CD4-positive, alpha-beta T cell treated with Interleukin-17A for 4 hours (primary cell): ENCODE data around the gene FBXO2.

Source experiments
- DNase-seq: peaks from one replicate; pipeline ENCODE4 v3.0.0-alpha.2; 2020; ENCODE audit warnings: mixed read lengths

The FBXO2 gene

DNA sequence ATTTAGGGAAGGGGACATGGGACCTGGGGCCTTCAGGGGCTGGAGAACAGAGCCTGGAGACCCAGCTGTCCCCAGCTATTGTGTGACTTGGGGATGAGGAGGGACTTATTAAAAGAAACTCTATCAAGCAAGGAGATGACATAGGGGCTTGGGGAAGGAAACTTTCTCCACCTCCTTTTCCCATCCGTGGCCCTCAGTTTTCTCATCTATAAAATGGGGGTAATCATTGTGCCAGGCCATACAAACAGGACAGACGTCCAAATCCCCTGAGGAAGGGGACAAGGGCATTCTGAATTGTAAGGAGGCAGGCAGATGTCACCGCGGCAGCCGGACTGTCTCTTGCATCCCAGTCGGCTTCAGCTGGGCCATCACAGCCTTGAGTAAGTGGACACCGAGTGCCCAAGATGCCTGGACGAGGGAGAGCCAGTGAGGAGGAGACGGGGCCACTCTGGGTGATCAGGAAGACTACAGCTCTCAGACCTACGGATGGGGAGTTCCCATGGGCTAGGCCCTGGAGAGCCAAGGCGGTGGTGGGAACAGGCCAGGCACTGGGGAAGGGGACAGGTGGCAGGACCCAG, 1.9 kb downstream of the FBXO2 start:
- DNase-seq = no peak

DNA sequence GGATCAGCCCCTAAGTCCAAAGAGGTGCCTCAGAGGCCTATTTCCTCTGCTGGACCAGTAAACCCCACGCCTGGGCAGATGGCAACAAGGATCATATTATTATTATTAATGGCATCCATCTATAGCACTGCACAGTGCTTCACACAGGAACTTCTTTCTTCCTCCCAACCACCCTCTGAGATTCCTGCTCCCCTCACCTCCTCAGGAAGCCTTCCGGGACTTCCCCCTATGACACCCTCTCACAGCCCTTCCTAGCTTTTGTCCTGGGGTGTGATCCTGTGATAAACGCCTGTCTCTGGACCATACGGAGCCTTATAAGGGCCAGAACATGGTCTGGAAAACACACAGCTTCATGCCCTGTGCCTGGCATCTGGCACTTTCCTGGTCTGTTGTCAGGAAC, 3.2 kb downstream of the FBXO2 start:
- no peak for DNase-seq

DNA sequence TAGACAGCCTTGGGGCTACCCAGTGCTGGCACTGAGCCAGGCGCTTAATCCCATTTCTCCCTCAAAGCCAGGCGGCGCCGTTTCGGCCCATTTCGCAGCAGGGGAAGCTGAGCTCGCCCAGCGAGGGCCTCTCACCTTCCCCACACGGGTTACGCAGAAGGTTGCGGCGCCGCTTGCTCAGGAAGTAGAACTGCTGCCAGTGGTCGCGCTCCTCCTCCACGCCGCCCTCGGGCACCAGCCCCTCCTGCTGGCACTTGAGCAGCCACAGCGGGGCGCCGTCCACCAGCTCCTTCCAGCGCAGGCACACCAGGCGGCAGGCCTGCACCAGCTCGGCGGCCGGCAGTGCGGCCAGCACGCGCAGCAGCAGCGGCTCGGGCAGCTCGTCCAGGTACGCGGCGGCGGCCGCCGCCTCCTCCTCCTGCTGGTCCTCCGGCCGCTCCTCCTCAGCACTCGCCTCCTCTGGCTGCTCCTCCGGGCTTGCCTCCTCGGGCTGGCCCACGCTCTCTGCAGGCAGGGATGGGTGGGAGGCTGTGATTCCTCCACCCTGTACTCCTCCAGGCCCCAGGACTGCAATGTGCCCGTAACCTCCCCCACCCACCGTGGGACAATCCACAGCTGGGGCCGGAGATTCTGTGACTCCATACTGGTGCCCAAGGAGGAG, 3.8 kb downstream of the FBXO2 start:
- DNase-seq = peak; percentile 82

DNA sequence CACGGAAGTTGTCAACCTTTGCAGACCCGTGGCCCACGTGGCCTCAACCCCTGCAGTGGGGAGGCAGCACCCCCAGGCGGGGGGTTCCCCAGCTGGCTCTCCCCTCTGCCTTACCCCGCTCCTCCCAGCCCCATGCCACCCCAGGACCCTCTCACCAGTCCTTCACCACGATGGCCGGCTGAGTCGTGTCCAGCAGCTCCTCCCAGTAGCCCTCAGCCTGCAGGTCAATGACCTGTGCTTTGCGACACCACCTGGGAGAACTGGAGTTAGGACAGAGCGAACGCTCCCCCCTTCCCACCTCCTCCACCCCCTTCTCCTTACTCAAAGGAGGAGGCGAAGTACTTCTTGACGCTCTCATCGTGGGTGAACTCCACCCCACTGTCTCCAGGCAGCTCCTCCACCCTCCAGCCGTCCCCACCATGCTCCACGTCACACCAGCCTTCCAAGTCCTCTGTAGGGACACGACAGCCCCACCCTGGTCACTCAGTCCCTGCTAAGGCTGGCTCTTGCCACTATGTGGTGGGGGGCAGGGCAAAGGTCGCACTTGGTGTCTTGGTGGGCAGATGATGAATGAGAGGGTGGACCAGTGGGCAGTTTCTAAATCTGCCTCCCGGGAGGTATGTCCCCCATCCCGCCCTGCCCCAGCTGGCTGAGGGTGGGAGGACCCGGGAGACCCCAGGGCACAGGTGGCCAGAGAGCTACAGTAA, 4.5 kb downstream of the FBXO2 start:
- DNase-seq = peak; percentile 18

DNA sequence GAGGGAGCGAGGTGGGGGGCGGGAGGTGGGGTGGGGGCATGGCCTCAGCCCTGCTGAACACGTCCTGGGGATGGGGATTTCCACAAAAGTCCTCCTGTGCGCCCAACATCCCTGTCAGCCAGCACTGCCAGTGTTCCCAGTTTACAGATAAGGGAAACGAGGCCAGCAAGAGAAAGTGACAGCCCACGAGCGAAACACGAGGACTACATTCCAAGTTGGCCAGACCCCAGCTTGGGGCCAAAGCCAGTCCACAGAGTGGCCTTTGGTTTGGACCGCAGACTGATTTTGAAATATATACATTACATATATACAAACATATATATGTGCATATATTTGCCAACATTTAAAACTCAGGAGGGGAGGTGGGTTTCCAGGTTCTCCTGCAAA, 5.0 kb downstream of the FBXO2 start:
- DNase-seq = no peak

DNA sequence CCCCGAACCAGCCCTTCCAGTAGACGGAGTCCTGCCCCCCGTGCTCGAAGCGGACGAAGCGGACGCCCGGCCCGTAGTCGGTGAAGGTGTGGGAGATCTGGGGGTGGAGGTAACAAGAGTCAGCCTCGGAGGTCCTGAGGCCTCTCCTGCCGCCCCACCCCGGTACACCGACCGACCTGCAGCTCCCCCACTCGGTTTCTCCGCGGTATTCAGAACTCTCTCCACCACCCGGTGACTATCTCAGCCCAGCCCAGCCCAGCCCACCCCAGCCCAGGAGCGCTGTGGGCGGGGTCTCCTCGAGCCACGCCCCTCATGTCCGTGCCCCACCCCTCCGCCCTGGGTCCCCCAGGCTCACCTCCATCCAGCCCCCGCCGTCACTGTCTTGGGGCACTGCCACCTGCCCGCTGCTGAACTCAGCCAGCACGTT, 5.5 kb downstream of the FBXO2 start:
- DNase-seq = peak; percentile 66

DNA sequence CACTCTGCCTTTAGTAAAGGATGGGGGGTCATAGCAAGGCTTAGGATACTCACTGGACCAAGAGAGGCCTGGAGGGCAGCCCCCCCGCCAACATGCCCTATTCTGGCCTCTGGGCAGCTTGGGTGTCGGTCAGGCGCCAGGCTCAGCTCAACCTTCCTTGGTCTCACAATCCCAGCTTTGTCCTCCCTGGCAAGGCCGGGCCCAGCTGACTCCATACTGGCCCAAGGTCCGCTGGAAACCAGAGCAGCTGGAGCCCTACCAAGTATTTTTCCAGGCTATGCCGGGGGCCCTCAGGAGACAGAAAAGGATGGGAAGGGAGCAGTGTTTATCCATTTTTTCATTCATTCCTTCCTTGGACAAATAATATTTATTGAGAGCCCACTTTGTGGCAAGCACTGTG, 6.2 kb downstream of the FBXO2 start:
- DNase-seq = no peak

DNA sequence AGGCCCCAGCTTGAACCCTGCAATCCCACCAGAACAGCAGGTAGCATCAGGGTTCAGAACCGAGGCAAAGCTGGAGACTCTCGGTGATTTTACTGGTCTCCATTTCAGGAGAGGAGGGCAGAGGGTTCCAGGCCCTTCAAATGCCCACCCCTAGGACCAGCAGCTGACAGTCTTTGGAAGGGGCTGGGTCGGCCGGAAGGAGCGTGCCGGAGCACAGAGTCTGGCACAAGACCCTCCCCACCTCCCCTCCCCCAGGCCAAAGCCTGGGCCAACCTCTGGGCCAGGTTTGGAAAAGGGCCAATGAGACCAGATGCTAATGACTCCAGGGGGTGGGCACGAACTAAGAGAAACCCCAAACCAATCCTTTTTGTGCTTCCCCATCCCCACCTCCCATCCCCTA, 6.9 kb downstream of the FBXO2 start:
- DNase-seq = no peak

DNA sequence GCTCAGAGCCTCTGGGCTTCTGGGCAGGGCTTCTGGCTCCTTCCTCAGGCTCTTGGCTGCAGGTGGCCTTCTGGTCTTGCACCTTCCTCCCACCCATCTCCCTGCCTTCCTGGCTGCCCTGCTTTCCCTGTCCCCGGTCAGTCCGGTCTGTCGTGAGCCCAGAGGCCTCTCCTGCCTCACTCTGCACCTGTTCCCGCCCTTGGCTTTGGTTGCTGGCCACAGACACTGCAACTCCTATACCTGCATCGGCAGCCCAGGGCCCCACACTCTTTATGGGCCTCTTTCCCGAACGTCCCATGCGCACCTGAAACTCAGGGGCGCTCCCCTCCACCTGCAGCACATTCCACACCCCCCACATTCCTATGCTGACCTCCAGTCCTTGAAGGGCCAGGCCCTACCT, 7.9 kb downstream of the FBXO2 start:
- DNase-seq = no peak

DNA sequence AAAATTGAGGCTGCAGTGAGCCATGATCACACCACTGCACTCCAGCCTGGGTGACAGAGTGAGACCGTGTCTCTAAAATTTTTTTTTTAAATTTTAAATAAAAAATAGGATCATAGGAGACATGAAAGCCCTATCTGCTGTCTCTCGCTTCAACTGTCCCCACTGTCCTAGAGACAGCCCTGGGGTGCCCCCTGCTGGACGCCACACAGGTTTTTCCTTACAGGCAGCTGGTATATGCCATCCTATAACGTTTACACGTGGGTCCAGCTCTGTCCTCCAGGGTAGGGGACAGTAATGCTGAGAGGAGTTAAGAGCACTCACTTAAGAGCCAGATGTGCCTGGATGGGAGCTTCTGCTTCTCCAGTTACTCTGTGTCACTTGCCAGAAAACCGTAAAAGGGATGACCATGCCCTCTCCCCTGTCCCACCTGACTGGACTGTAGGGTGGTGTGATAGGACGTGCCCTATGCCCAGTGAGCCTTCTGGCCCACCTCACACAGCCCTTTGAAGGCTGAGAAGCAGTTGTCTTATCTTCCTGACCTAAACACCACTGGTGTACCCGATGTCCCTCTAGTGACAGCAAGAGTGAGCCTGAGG, 8.5 kb downstream of the FBXO2 start:
- peak; percentile 91 for DNase-seq

DNA sequence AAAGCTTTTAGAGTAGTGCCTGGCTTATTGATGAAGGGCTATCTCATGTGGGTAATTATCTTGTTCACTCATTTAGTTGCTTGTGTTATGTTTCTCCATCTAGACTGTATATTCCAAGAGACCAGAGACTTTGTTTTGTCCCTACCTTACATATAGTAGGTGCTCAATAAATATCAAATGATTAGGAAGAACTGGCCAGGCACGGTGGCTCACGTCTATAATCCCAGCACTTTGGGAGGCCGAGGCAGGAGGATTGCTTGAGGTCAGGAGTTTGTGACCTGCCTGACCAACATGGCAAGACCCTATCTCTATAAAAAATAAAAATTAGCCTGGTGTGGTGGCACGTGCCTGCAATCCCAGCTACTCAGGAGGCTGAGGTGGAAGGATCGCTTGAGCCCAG, 9.0 kb downstream of the FBXO2 start:
- no peak for DNase-seq

DNA sequence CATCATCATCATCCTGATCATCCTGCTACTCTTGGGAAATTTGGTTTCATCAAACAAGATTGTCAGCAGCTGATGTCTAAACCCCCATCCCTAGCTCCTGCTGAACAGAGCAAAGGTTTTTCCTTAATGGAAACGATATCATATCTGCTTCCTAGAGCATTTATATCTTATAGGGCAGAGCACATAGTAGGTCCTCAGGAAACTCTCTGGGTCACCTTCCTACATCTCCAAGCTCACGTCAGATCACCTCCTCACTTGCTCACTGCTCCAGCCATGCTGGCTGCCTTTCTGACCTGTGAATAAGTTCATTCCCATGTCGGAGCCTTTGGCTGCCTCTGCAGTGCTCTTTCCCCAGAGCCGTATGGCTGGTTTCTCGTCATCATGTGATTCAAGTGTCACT, 10.4 kb downstream of the FBXO2 start:
- no peak for DNase-seq

DNA sequence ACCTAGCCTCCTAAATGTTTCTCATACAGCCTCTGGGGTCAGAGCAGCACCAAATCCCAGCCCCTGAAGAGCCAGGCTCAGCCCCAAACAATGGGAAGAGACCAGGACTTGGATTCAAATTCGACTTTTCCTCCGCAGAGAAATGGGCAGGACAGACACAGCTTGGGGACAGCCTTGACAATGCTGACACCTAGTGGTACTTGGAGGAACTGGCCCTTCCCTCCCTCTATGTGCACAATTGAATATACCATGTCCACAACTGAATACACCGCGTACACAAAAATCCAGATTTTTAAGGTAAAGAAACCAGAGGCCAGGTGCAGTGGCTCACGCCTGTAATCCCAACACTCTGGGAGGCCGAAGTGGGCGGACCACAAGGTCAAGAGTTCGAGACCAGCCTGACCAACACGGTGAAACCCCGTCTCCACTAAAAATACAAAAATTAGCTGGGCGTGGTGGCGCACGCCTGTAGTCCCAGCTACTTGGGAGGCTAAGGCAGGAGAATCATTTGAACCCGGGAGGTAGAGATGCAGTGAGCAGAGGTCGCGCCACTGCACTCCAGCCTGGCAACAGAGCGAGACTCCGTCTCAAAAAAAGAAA, 11.7 kb downstream of the FBXO2 start:
- DNase-seq = peak; percentile 78

DNA sequence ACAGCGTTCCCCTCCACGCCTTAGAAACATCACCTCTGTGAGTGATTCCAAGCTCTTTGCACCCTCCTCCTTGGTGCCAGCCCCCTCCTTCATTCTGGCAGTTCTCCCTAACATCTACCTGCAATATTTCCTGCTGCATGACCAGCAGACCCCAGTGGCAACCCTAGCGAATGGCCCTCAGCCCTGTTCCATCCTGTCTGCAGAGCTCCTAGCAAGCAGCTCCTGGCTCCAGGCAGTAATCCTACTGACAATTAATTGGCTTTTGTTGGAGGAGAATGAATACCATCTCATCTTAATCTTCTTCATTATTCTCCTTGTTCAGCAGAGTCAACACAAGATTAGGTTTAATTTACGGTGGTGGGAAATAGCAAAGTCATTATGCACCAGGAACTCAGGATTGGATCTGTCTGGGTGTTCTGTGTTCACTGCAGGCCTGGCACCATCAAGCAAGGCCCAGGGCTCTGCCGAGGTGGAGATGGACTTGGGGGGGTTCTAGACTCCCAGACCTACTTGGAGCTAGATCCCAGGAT, 12.4 kb downstream of the FBXO2 start:
- no peak for DNase-seq

DNA sequence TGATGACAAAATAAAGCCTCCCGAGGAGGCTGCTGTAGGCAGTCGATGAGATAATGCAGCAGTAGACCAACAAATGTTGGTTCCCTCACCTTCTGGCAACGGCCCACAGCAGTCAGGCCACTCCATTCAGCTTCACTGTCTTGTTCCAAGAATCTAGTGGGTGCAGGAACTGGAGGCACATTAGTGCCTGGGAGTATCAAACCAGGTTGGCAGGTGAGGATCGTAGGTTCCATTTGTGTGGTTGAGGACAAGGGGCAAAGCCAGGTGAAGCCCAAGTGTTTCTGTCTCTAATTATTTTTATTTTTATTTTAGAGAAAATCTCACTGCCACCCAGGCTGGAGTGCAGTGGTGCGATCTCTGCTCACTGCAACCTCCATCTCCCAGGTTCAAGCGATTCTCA, 13.3 kb downstream of the FBXO2 start:
- DNase-seq = no peak

DNA sequence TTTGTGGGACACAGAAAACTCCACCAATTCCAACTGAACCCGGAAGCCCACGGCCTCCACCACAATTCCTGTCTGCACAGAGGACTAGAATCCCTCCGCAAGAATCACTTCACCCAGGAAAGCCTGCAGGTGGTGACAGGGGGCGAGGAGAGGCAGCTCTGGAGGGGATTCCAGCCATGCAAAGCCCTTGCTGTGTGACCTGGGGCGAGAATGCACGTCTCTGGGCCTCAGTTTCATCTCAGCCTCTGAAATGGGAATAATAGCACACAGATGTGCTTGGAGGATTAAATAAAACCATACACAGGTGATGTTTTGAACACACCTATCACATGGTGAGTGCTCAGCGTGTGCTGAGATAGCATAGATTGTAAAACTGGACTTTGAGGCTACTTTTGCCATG, 14.1 kb downstream of the FBXO2 start:
- DNase-seq = no peak

DNA sequence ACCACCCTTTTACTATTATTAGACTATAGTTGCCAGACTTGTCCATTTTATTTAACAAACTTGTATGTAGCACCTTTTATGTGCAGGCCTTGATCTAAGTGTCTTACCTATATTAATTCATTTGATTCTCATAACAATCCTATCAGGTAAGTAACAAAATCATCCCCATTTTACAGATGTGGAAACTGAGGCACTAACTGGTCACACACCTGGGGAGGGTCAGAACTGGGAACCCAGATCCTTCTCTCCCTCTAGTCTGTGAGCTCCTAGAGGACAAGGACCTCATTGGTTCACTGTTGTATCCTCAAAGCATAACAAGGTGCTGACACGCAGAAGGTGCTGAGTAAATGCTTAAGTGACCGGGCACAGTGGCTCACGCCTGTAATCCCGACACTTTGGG, 14.9 kb downstream of the FBXO2 start:
- no peak for DNase-seq

DNA sequence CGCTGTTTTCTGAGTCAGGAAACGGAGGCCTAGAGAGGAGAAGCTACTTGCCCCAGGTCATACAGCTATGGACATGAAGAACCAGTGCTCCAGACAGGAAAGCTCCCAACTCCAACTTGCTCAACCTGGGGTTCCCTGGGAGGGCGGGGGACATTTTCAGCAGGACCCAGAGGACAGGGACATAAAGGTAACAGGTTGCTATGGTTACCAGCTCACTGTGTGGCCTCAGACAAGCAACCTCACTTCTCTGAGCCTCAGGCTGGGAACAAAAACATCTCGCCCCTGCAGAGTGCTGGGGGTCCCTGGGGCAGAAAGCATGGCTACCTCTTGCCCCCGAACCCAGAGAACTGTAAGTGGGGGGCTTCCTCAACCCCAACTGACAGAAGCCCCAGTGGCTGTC, 16.1 kb downstream of the FBXO2 start:
- DNase-seq = no peak

DNA sequence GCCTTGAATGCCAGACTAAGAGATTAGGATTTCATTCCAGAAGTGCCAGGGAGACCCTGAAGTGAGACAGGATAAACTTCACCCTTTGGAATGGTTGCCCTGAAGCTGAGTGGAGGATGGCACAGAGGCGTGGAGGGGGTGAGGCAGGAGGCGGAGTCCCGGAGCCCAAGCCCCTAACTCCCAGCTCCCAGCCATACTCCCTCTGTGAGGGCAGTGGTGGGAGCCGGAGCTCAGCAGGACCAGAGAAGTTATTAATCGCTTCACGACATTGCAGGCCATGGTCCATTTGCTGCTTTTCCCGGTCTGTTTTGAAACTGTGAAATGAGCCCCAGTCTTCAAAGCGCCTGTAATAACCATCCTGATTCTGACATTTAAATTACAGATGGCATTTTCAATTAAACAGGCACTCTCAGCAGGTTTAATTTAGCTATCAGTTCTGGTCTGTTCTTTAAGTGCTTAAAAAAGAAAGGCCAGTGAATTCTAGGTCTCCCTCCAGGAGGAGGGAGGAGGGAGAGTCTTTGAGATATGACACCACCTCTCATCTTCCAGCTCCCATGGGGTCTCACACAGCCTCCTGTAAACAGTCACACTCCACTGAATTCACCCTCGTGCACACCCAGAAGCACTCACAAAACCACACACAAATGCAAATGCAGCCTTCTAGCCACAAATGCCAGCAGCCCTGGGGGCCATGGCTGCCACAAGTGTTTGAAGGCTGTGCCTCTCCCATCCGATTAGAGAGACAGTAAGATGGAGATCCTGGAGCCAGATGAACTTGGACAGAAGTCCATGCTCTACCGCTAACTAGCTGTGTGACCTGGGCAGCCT, 19.6 kb downstream of the FBXO2 start:
- DNase-seq = no peak

DNA sequence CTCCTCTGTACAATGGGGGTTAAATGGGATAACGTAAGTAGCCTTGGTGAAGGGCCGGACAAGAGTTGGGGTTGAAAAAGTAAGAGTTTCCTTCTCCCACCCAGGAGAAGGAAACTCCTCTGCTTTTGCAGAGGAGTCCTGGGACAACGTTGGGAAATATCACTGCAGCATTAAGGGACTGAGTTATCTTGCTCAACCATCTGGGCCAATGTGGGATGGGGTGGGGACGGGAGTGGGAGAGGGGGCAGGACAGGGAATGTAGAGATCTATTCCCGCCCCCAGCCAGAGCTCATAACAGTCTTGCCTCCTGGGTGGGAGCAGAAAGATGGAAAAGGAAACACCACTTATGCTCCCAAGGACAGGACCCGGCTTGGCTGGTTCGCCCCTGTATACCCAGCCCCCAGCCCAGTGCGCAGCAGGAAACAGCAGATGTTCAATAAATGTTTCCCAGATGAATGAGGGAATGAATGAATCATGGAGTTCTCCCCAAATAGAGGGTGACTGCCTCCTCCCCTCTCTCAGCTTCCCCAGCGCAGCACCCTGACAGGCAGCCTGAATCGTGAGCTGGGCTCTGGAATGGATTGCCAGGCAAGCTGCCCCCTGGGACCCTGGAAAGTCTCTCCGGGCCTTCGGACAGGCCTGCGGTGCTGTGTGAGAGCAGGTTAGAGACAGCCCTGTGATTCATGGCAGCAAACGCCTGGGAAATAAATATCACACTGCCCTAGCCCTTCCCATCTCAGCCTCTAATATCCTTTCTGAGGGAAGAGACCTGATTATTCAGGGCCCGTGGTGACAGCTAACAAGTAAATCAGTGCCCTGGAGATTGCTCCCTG, 24.8 kb downstream of the FBXO2 start:
- DNase-seq = no peak

DNA sequence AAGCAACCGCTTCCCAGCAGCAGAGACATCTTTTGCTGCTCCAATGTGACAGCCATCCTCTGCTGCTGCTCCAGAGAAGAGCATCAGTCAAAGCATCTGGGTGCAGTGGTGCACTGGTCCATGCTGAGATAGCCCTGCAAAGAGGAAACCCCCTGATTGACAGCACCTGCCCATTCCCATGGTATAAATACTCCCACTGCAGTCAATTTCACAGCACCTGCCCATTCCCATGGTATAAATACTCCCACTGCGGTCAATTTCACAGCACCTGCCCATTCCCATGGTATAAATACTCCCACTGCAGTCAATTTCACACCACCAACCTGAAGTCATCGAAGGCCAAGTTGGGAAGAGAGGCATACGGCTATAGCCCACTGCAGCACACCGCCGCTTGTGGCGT, 25.5 kb downstream of the FBXO2 start:
- no peak for DNase-seq

DNA sequence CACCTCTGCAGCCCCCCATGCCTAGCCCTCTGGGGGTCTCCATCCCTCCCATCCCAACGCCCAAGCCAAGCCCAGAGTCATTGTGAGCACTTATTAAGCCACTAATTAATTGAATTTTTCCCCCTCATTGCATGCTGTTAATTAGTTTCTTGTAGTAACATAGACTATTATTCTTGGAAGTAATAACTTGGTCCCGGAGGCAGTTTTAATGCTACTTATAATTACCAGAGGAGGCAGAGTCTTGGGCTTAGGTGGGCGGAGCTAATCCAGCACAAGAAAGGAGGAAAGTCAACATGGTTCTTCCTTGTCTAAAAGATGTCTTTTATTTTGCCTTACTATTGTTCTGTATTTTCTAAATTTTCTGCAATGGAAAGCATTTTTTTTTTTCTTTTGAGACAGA, 27.7 kb downstream of the FBXO2 start:
- DNase-seq = no peak
